HuH-7.5 (cell line): Measurements from ENCODE around the gene RARA.
"Not testable (repeated sequence)": the region's sequence is repeated elsewhere in the genome, so short reads cannot be mapped to it uniquely, and the experiment has no call there.

Source experiments
- DNase-seq: peaks from one replicate; pipeline ENCODE4 v3.0.0; 2011; ENCODE audit warnings: low spot score

RARA gene

GRCh38 chr17:40374821-40375498 is 66.0 kb downstream of the RARA start:
- no peak for DNase-seq

DNA sequence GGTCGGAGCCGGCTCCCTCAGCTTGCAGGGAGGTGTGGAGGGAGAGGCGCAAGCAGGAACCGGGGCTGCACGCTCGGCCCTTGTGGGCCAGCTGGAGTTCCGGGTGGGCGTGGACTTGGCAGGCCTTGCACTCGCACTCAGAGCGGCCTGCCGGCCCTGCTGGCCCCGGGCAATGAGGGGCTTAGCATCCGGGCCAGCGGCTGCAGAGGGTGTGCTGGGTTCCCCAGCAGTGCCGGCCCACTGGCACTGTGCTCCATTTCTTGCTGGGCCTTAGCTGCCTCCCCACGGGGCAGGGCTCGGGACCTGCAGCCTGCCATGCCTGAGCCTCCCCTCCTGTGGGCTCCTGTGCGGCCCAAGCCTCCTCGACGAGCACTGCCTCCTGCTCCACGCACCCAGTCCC is 66.8 kb downstream of the RARA start:
- DNase-seq, result not testable (repeated sequence)

- not testable (repeated sequence) for DNase-seq
These were observed 67.6 kb downstream of the RARA start for GRCh38 chr17:40376541-40376940.

GRCh38 chr17:40377832-40378231 is 68.9 kb downstream of the RARA start:
- DNase-seq, result no peak

- no peak for DNase-seq
These were observed 70.0 kb downstream of the RARA start for GRCh38 chr17:40378966-40379365.

GRCh38 chr17:40382251-40382650 is 73.3 kb downstream of the RARA start:
- no peak for DNase-seq

- DNase-seq, result not testable (repeated sequence)
These were observed 77.6 kb downstream of the RARA start for GRCh38 chr17:40386555-40386954.

GRCh38 chr17:40399185-40399584 is 90.2 kb downstream of the RARA start:
- DNase-seq, result no peak

- no peak for DNase-seq
These were observed 93.7 kb downstream of the RARA start for GRCh38 chr17:40402668-40403067.

- DNase-seq, result no peak
These were observed 95.0 kb downstream of the RARA start for GRCh38 chr17:40404003-40404402.
